ENCODE measurements around the gene LRRC26. TPM values are rescaled to one million over a fixed set of nuclear protein-coding genes. Genes with fewer than 3 reads are reported as not detected.
"Not testable (repeated sequence)": the region's sequence is repeated elsewhere in the genome, so short reads cannot be mapped to it uniquely, and the experiment has no call there.

LRRC26 gene
- polyA plus RNA-seq, 1 donor (not counting 4 experiments of a cell fraction or from before 2014, with no cell fraction given) = not detected

GRCh38 chr9:137136881-137137607, 32.8 kb downstream of the LRRC26 start:
- Histone ChIP-seq H3K4me1 (ENCODE audit: control insufficient read depth, extremely low read depth, insufficient read depth, low read length) (no peaks in the 10 kb centered on the region), H3K27me3 (ENCODE audit: control insufficient read depth, extremely low read depth, insufficient read depth, low read length) (peaks cover 64% of the 10 kb centered on the region), H3K4me3 (ENCODE audit: control insufficient read depth in 2 of 3, extremely low read depth in 1 of 3, insufficient read depth in 2 of 3, low read depth in 1 of 3, low read length in 3 of 3) (no peak overlapping the region), H2AFZ (ENCODE audit: control insufficient read depth, low read length) (no peak overlapping the region), H3K27ac (ENCODE audit: control insufficient read depth, insufficient read depth, low read length) (no peak overlapping the region), H3K79me2 (ENCODE audit: control insufficient read depth, insufficient read depth, low read length) (no peaks in the 10 kb centered on the region), H3K9me3 (ENCODE audit: control insufficient read depth, low read depth, low read length) (no peaks in the 10 kb centered on the region), H3K36me3 (ENCODE audit: control insufficient read depth in 2 of 2, extremely low read depth in 1 of 2, insufficient read depth in 2 of 2, low read length in 2 of 2) (no peaks in the 10 kb centered on the region), H3K9ac (ENCODE audit: control insufficient read depth, extremely low read depth, insufficient read depth, low read length) (no peak overlapping the region), H3K9me1 (ENCODE audit: control insufficient read depth, extremely low read depth, insufficient read depth, low read length) (no peaks in the 10 kb centered on the region), H3K4me2 (ENCODE audit: control insufficient read depth, extremely low read depth, insufficient read depth, low read depth, low read length) (no peak overlapping the region), H4K20me1 (ENCODE audit: control insufficient read depth, extremely low read depth, insufficient read depth, low read length) (no peaks in the 10 kb centered on the region)
- TF ChIP-seq EZH2 (IDR thresholded peaks at IDR 0.05; ENCODE audit: low read length) = no peak
- DNase-seq (ENCODE audit: low read depth, low spot score) = no peak
- no peak for FAIRE-seq
- dilution Hi-C loops (cut with MboI; ENCODE audit: extremely low pct_ligation_motif_present, low sequenced_read_pairs) = no loop called here

- no peak for FAIRE-seq
- dilution Hi-C loops (cut with MboI; ENCODE audit: extremely low pct_ligation_motif_present, low sequenced_read_pairs) = no loop called here
- no peaks in the 10 kb centered on the region for H3K9me1 ChIP-seq (ENCODE audit: control insufficient read depth, extremely low read depth, insufficient read depth, low read length)
- H3K79me2 ChIP-seq (ENCODE audit: control insufficient read depth, insufficient read depth, low read length) = no peaks in the 10 kb centered on the region
- no peaks in the 10 kb centered on the region for H3K36me3 ChIP-seq (ENCODE audit: control insufficient read depth in 2 of 2, extremely low read depth in 1 of 2, insufficient read depth in 2 of 2, low read length in 2 of 2)
- no peaks in the 10 kb centered on the region for H3K9me3 ChIP-seq (ENCODE audit: control insufficient read depth, low read depth, low read length)
- no peaks in the 10 kb centered on the region for H3K4me1 ChIP-seq (ENCODE audit: control insufficient read depth, extremely low read depth, insufficient read depth, low read length)
- H3K4me3 ChIP-seq (ENCODE audit: control insufficient read depth in 2 of 3, extremely low read depth in 1 of 3, insufficient read depth in 2 of 3, low read depth in 1 of 3, low read length in 3 of 3) = no peak overlapping the region
- H3K27ac ChIP-seq (ENCODE audit: control insufficient read depth, insufficient read depth, low read length) = no peak overlapping the region
- H3K27me3 ChIP-seq (ENCODE audit: control insufficient read depth, extremely low read depth, insufficient read depth, low read length) = peaks cover 57% of the 10 kb centered on the region
- no peak for DNase-seq (ENCODE audit: low read depth, low spot score)
- no peak overlapping the region for H3K9ac ChIP-seq (ENCODE audit: control insufficient read depth, extremely low read depth, insufficient read depth, low read length)
- H2AFZ ChIP-seq (ENCODE audit: control insufficient read depth, low read length) = no peak overlapping the region
- no peaks in the 10 kb centered on the region for H4K20me1 ChIP-seq (ENCODE audit: control insufficient read depth, extremely low read depth, insufficient read depth, low read length)
- TF ChIP-seq CTCF (optimal IDR thresholded peaks at IDR 0.05 in 1 of 3, IDR thresholded peaks at IDR 0.05 in 1 of 3, conservative IDR thresholded peaks at IDR 0.05 in 1 of 3; ENCODE audit: extremely low read depth in 1 of 3, insufficient read depth in 2 of 3, low read length in 3 of 3) (no peak), EZH2 (IDR thresholded peaks at IDR 0.05; ENCODE audit: low read length) (peak; percentile 36)
- no peak overlapping the region for H3K4me2 ChIP-seq (ENCODE audit: control insufficient read depth, extremely low read depth, insufficient read depth, low read depth, low read length)
Measured at GRCh38 chr9:137136261-137136880, 33.5 kb downstream of the LRRC26 start.

GRCh38 chr9:137135154-137135553, 34.7 kb downstream of the LRRC26 start:
- H3K4me2 ChIP-seq (ENCODE audit: control insufficient read depth, extremely low read depth, insufficient read depth, low read depth, low read length); H3K4me1 ChIP-seq (ENCODE audit: control insufficient read depth, extremely low read depth, insufficient read depth, low read length); DNase-seq (ENCODE audit: low read depth, low spot score); H3K9me1 ChIP-seq (ENCODE audit: control insufficient read depth, extremely low read depth, insufficient read depth, low read length); H3K9me3 ChIP-seq (ENCODE audit: control insufficient read depth, low read depth, low read length); H3K27ac ChIP-seq (ENCODE audit: control insufficient read depth, insufficient read depth, low read length); H4K20me1 ChIP-seq (ENCODE audit: control insufficient read depth, extremely low read depth, insufficient read depth, low read length); dilution Hi-C loops (cut with MboI; ENCODE audit: extremely low pct_ligation_motif_present, low sequenced_read_pairs); H3K9ac ChIP-seq (ENCODE audit: control insufficient read depth, extremely low read depth, insufficient read depth, low read length); FAIRE-seq; H3K36me3 ChIP-seq (ENCODE audit: control insufficient read depth in 2 of 2, extremely low read depth in 1 of 2, insufficient read depth in 2 of 2, low read length in 2 of 2); H2AFZ ChIP-seq (ENCODE audit: control insufficient read depth, low read length); H3K4me3 ChIP-seq (ENCODE audit: control insufficient read depth in 2 of 3, extremely low read depth in 1 of 3, insufficient read depth in 2 of 3, low read depth in 1 of 3, low read length in 3 of 3); H3K79me2 ChIP-seq (ENCODE audit: control insufficient read depth, insufficient read depth, low read length): not testable (repeated sequence)
- H3K27me3 ChIP-seq (ENCODE audit: control insufficient read depth, extremely low read depth, insufficient read depth, low read length) = peaks cover 45% of the 10 kb centered on the region

Data from keratinocyte (primary cell).